H1 (cell line): ENCODE data around the gene IQCK. TPM values are rescaled to one million over a fixed set of nuclear protein-coding genes. Genes with fewer than 3 reads are reported as not detected.

Source experiments
- CTCF ChIA-PET: fragments of 300-600 bp; sonication (Branson Sonifier 250); formaldehyde crosslinking; loops from one replicate; lab custom pipeline; 2021; ENCODE audit not compliant: partially characterized antibody; lab: Charles Lee
- POLR2A ChIA-PET: fragments of 300-600 bp; sonication (Branson Sonifier 250); formaldehyde crosslinking; loops from one replicate; lab custom pipeline; 2021; ENCODE audit warnings: inconsistent platforms; ENCODE audit not compliant: partially characterized antibody; lab: Charles Lee
- DNase-seq, 2 experiments: peaks; one replicate each; pipeline versions ENCODE4 v3.0.0 to v3.0.0-alpha.2; 2010 to 2022; ENCODE audit warnings: low spot score in 2 of 2, low read depth in 1 of 2, mixed read lengths in 1 of 2
- FAIRE-seq: peaks from 2 replicates; lab custom pipeline; 2011; peaks lifted over from hg19 to GRCh38; lab: Jason Lieb, UNC
- H2AFZ ChIP-seq: 2 replicates; pipeline ENCODE4 v1.8.1; 2012; ENCODE audit warnings: low read length, inconsistent platforms
- H2AK5ac ChIP-seq: 2 replicates; pipeline ENCODE4 v1.6.1; 2013; ENCODE audit warnings: low read depth, low read length
- H2BK120ac ChIP-seq: replicated peaks from 2 replicates; pipeline ENCODE3; 2013; ENCODE audit warnings: low read depth, low read length, inconsistent platforms
- H2BK12ac ChIP-seq: 2 replicates; pipeline ENCODE4 v1.6.1; 2013; ENCODE audit warnings: low read depth, low read length
- H2BK15ac ChIP-seq: 2 replicates; pipeline ENCODE4 v1.6.1; 2013; ENCODE audit warnings: low read length
- H2BK20ac ChIP-seq: 2 replicates; pipeline ENCODE4 v1.6.1; 2013; ENCODE audit warnings: low read length
- H2BK5ac ChIP-seq: 2 replicates; pipeline ENCODE4 v1.6.1; 2013; ENCODE audit warnings: low read depth, low read length
- H3K14ac ChIP-seq: 2 replicates; pipeline ENCODE4 v1.6.1; 2013; ENCODE audit warnings: inconsistent platforms; ENCODE audit not compliant: insufficient read length
- H3K18ac ChIP-seq: 2 replicates; pipeline ENCODE4 v1.6.1; 2013; ENCODE audit warnings: low read length; ENCODE audit errors: extremely low read depth
- H3K23ac ChIP-seq: 2 replicates; pipeline ENCODE4 v1.6.1; 2013; ENCODE audit warnings: inconsistent platforms; ENCODE audit not compliant: insufficient read length
- H3K23me2 ChIP-seq: 2 replicates; pipeline ENCODE4 v1.6.1; 2013; ENCODE audit warnings: low read depth, low read length
- H3K27ac ChIP-seq: 2 replicates; pipeline ENCODE4 v1.6.1; 2011; ENCODE audit warnings: low read depth, low read length, inconsistent platforms
- H3K27me3 ChIP-seq, 4 experiments: replicated peaks in 1 of 4; 1 replicate in 1 of 4; 2 replicates in 3 of 4; pipeline versions ENCODE4 v1.6.1 to v1.8.1; 2011 to 2013; ENCODE audit warnings: low read length in 3 of 4, mild to moderate bottlenecking in 3 of 4, inconsistent platforms in 2 of 4, mixed read lengths in 2 of 4, moderate library complexity in 1 of 4; ENCODE audit not compliant: control insufficient read depth in 3 of 4, insufficient read depth in 3 of 4; ENCODE audit errors: extremely low read depth in 1 of 4
- H3K36me3 ChIP-seq, 4 experiments: 2 replicates each; pipeline versions ENCODE4 v1.6.1 to v1.8.1; 2011 to 2013; ENCODE audit warnings: mild to moderate bottlenecking in 4 of 4, low read length in 3 of 4, moderate library complexity in 2 of 4, control low read depth in 1 of 4, inconsistent platforms in 1 of 4; ENCODE audit not compliant: insufficient read depth in 4 of 4, control insufficient read depth in 2 of 4
- H3K4ac ChIP-seq: replicated peaks from 2 replicates; pipeline ENCODE3; 2013; ENCODE audit warnings: low read length, low read depth, mixed read lengths, inconsistent platforms; ENCODE audit not compliant: insufficient read length
- H3K4me1 ChIP-seq, 4 experiments: replicated peaks in 1 of 4; 1 replicate in 1 of 4; 2 replicates in 3 of 4; pipeline versions ENCODE4 v1.6.1 to v1.8.1; 2011 to 2013; ENCODE audit warnings: low read length in 3 of 4, inconsistent platforms in 2 of 4, mixed read lengths in 1 of 4; ENCODE audit not compliant: insufficient read depth in 4 of 4, control insufficient read depth in 3 of 4
- H3K4me2 ChIP-seq, 2 experiments: 2 replicates each; pipeline versions ENCODE4 v1.6.1 to v1.8.1; 2011 to 2013; ENCODE audit warnings: low read depth in 2 of 2, low read length in 2 of 2, control low read depth in 1 of 2, inconsistent platforms in 1 of 2, mild to moderate bottlenecking in 1 of 2; ENCODE audit not compliant: insufficient read depth in 1 of 2
- H3K4me3 ChIP-seq, 4 experiments: fragments of 200-600, 300-600 bp in 1 of 4; sonication (generic), shearing (Covaris generic), sonication (Bioruptor Twin) in 1 of 4; 2 replicates each; pipeline versions ENCODE4 v1.5.1 to v1.8.1; 2011 to 2016; ENCODE audit warnings: low read length in 4 of 4, low read depth in 3 of 4, control low read depth in 2 of 4, inconsistent platforms in 2 of 4, mild to moderate bottlenecking in 2 of 4, mixed read lengths in 1 of 4, moderate library complexity in 1 of 4; ENCODE audit not compliant: insufficient read depth in 2 of 4; ENCODE audit errors: extremely low read depth in 1 of 4
- H3K56ac ChIP-seq: replicated peaks from 2 replicates; pipeline ENCODE3; 2013; ENCODE audit warnings: low read depth, mild to moderate bottlenecking, mixed read lengths, low read length, inconsistent platforms; ENCODE audit not compliant: insufficient read length
- H3K79me1 ChIP-seq: 2 replicates; pipeline ENCODE4 v1.6.1; 2013; ENCODE audit warnings: low read depth, low read length, control low read depth
- H3K79me2 ChIP-seq, 2 experiments: 2 replicates each; pipeline versions ENCODE4 v1.6.1 to v1.8.1; 2012 to 2013; ENCODE audit warnings: low read length in 2 of 2, mild to moderate bottlenecking in 2 of 2, inconsistent platforms in 1 of 2; ENCODE audit not compliant: insufficient read depth in 2 of 2, control insufficient read depth in 1 of 2
- H3K9ac ChIP-seq, 4 experiments: replicated peaks in 1 of 4; 1 replicate in 1 of 4; 2 replicates in 3 of 4; pipeline versions ENCODE4 v1.6.1 to v1.8.1; 2011 to 2013; ENCODE audit warnings: low read depth in 3 of 4, low read length in 3 of 4, control low read depth in 2 of 4, mild to moderate bottlenecking in 2 of 4, moderate library complexity in 2 of 4, inconsistent platforms in 1 of 4; ENCODE audit errors: extremely low read depth in 1 of 4
- H3K9me3 ChIP-seq, 2 experiments: 2 replicates each; pipeline versions ENCODE4 v1.6.1 to v1.8.1; 2012 to 2013; ENCODE audit warnings: mild to moderate bottlenecking in 2 of 2, moderate library complexity in 2 of 2, control low read depth in 1 of 2, inconsistent platforms in 1 of 2, low read depth in 1 of 2, low read length in 1 of 2, mixed read lengths in 1 of 2; ENCODE audit not compliant: insufficient read depth in 2 of 2
- H4K20me1 ChIP-seq, 2 experiments: replicated peaks in 1 of 2; 2 replicates each; pipeline versions ENCODE3 to v1.8.1; 2011 to 2013; ENCODE audit warnings: inconsistent platforms in 2 of 2, low read length in 2 of 2, mild to moderate bottlenecking in 1 of 2; ENCODE audit not compliant: insufficient read depth in 2 of 2, control insufficient read depth in 1 of 2
- H4K5ac ChIP-seq: 2 replicates; pipeline ENCODE4 v1.6.1; 2013; ENCODE audit warnings: low read length, low read depth, mixed read lengths, inconsistent platforms; ENCODE audit not compliant: insufficient read length
- H4K8ac ChIP-seq: 2 replicates; pipeline ENCODE4 v1.8.0; 2013; ENCODE audit warnings: mild to moderate bottlenecking, moderate library complexity, low read length, inconsistent platforms; ENCODE audit not compliant: insufficient read depth; ENCODE audit errors: extremely low read depth
- H4K91ac ChIP-seq: replicated peaks from 2 replicates; pipeline ENCODE3; 2013; ENCODE audit warnings: low read length, mixed read lengths, inconsistent platforms; ENCODE audit not compliant: insufficient read length
- ATF2 ChIP-seq: IDR thresholded peaks from 2 replicates; pipeline ENCODE4 v1.6.1; 2012; ENCODE audit warnings: low read length, inconsistent platforms
- BRCA1 ChIP-seq: IDR thresholded peaks from 2 replicates; pipeline ENCODE4 v1.6.1; 2012; ENCODE audit warnings: low read depth, low read length, improper control_type of control experiment
- CTBP2 ChIP-seq: IDR thresholded peaks from 2 replicates; pipeline ENCODE4 v1.7.0; 2011; ENCODE audit warnings: borderline replicate concordance, mild to moderate bottlenecking, moderate library complexity, mixed read lengths, low read length; ENCODE audit not compliant: insufficient read depth, insufficient read length
- GTF2F1 ChIP-seq: IDR thresholded peaks from 2 replicates; pipeline ENCODE4 v1.6.1; 2012; ENCODE audit warnings: low read depth, low read length, improper control_type of control experiment, borderline replicate concordance
- HDAC6 ChIP-seq: IDR thresholded peaks from one replicate; pipeline ENCODE4 v1.7.1; 2012; ENCODE audit warnings: low read depth, mild to moderate bottlenecking, inconsistent platforms, low read length, moderate library complexity
- KDM5A ChIP-seq: fragments of 200-600 bp; IDR thresholded peaks from 2 replicates; pipeline ENCODE4 v1.7.1; 2012; ENCODE audit warnings: mild to moderate bottlenecking, low read length, inconsistent platforms, mixed read lengths
- MAFK ChIP-seq: IDR thresholded peaks from 2 replicates; pipeline ENCODE4 v1.6.1; 2012; ENCODE audit warnings: low read depth, mild to moderate bottlenecking, improper control_type of control experiment, low read length
- NRF1 ChIP-seq: IDR thresholded peaks from 2 replicates; pipeline ENCODE4 v1.6.1; 2011; ENCODE audit warnings: mild to moderate bottlenecking, low read depth, low read length, improper control_type of control experiment
- PHF8 ChIP-seq: fragments of 200-600 bp; sonication (generic); conservative IDR thresholded peaks from 2 replicates; pipeline ENCODE4 v1.7.1; 2012; ENCODE audit warnings: low read depth, mild to moderate bottlenecking, inconsistent platforms, low read length, moderate library complexity
- RXRA ChIP-seq: IDR thresholded peaks from 2 replicates; pipeline ENCODE4 v1.6.1; 2011; ENCODE audit warnings: low read depth, mild to moderate bottlenecking, low read length, moderate library complexity; ENCODE audit not compliant: insufficient read depth
- TAF1 ChIP-seq: IDR thresholded peaks from 2 replicates; pipeline ENCODE4 v1.6.1; 2011; ENCODE audit warnings: mild to moderate bottlenecking, low read depth, low read length
- TBP ChIP-seq: IDR thresholded peaks from 2 replicates; pipeline ENCODE4 v1.6.1; 2011; ENCODE audit warnings: low read depth, low read length, improper control_type of control experiment
- YY1 ChIP-seq: IDR thresholded peaks from 2 replicates; pipeline ENCODE4 v1.6.1; 2011; ENCODE audit warnings: low read depth, mild to moderate bottlenecking, low read length
- ZNF274 ChIP-seq: IDR thresholded peaks from 2 replicates; pipeline ENCODE4 v1.7.0; 2012; ENCODE audit warnings: low read length, borderline replicate concordance; ENCODE audit errors: extremely low read depth
- WGBS, 2 experiments: shearing (Covaris generic) in 1 of 2; methylation state at CpG; one replicate each; pipeline versions ENCODE4 v1.1.6 to v1.1.7; 2013 to 2015; ENCODE audit warnings: low lambda C conversion rate in 2 of 2, mixed read lengths in 2 of 2, inconsistent platforms in 1 of 2, low coverage in 1 of 2, missing lambda C conversion rate in 1 of 2; ENCODE audit not compliant: insufficient replicate concordance in 2 of 2, insufficient coverage in 1 of 2, insufficient read length in 1 of 2; ENCODE audit errors: extremely low coverage in 1 of 2, missing lambda C conversion rate in 1 of 2; 5-methylcytosine and 5-hydroxymethylcytosine counted together
- polyA plus RNA-seq, 7 experiments: library from polyadenylated mRNA; depleted of rRNA in 3 of 7; stranded (reverse) in 5 of 7; unstranded in 2 of 7; fragments of >200 nt in 5 of 7; fragments of 200-250 nt in 2 of 7; gene quantifications; 1 replicate in 5 of 7; 2 replicates in 1 of 7; 4 replicates in 1 of 7; pipeline versions ENCODE4 v1.2.1 to v1.2.3, GENCODE V29; 2011 to 2013; ENCODE audit warnings: missing spikeins in 2 of 7, mixed read lengths in 2 of 7
- total RNA-seq: library from RNA; stranded (reverse); fragmentation: NEBNext Ultra II Directional; extraction: Animal tissue kit (Norgen Biotek cat#: 25700); gene quantifications from 2 replicates; pipeline ENCODE4 v1.2.1, GENCODE V29; 2021

IQCK gene
- total and polyA plus RNA-seq, 2 of the 8 experiments (the other 6 are each of a cell fraction or from before 2014, with no cell fraction given): 6.2 to 9.3 TPM

- no peak for DNase-seq
- WGBS, 2 experiments: 87% methylated on average over 3 of the region's 3 CpGs; no CpG with 5 or more reads in 1 of the 2 experiments
- POLR2A ChIA-PET: no interaction called here
- TF ChIP-seq KDM5A (no peak), TBP (no peak), YY1 (no peak), GTF2F1 (no peak), MAFK (no peak), NRF1 (no peak), BRCA1 (no peak), HDAC6 (no peak), PHF8 (no peak), RXRA (no peak), ZNF274 (no peak), CTBP2 (no peak), ATF2 (no peak), TAF1 (no peak)
Measured at GRCh38 chr16:19776147-19776546, 58.1 kb downstream of the IQCK start.

More at GRCh38 chr16:19776147-19776546, 58.1 kb downstream of the IQCK start:
- Histone ChIP-seq H3K27ac (no peak overlapping the region), H4K20me1 (no peaks in the 10 kb centered on the region), H2BK15ac (no peak overlapping the region), H3K23ac (no peak overlapping the region), H3K4me1 (no peaks in the 10 kb centered on the region), H3K79me1 (no peaks in the 10 kb centered on the region), H3K79me2 (no peaks in the 10 kb centered on the region), H4K5ac (no peak overlapping the region), H3K9ac (no peak overlapping the region), H4K8ac (no peak overlapping the region), H3K36me3 (no peaks in the 10 kb centered on the region), H3K14ac (no peak overlapping the region), H3K23me2 (0 out of 2 replicates have a peak, but pooled peaks cover 3% of the 10 kb centered on the region), H2BK5ac (no peak overlapping the region), H3K18ac (no peak overlapping the region), H3K4me3 (no peak overlapping the region), H3K27me3 (no peaks in the 10 kb centered on the region), H2AFZ (no peak overlapping the region), H2BK20ac (no peak overlapping the region), H3K56ac (no peak overlapping the region), H2BK12ac (no peak overlapping the region), H3K9me3 (no peaks in the 10 kb centered on the region), H3K4me2 (no peak overlapping the region), H2AK5ac (no peak overlapping the region), H2BK120ac (no peak overlapping the region), H3K4ac (no peak overlapping the region), H4K91ac (no peak overlapping the region)
- CTCF ChIA-PET: interaction anchor here (0.7 kb wide), 1 partner anchor 349 kb away, joined by 3 read pairs; no protein-coding TSS in a partner anchor
- no peak for FAIRE-seq
